HG02973 (cell line): Measurements from ENCODE around the gene FOXC2.

Source experiments
- ATAC-seq: cut with Tn5 transposase; IDR thresholded peaks from one replicate; pipeline ENCODE4 v1.9.1; 2021; ENCODE audit warnings: moderate library complexity; ENCODE audit not compliant: unreplicated experiment

Gene FOXC2

GRCh38 chr16:86532526-86532815, 34.2 kb upstream of the FOXC2 start:
- ATAC-seq = no peak

GRCh38 chr16:86533076-86533475, 33.6 kb upstream of the FOXC2 start:
- ATAC-seq = no peak

- ATAC-seq = no peak
These were observed 32.8 kb upstream of the FOXC2 start for GRCh38 chr16:86533767-86534351.

GRCh38 chr16:86534779-86535615, 31.6 kb upstream of the FOXC2 start:
- ATAC-seq = no peak

GRCh38 chr16:86536621-86537020, 30.0 kb upstream of the FOXC2 start:
- ATAC-seq = no peak

- ATAC-seq = no peak
These were observed 29.1 kb upstream of the FOXC2 start for GRCh38 chr16:86537486-86537885.

- ATAC-seq = no peak
These were observed 28.3 kb upstream of the FOXC2 start for GRCh38 chr16:86538196-86538780.

GRCh38 chr16:86540894-86541293, 25.7 kb upstream of the FOXC2 start:
- no peak for ATAC-seq

GRCh38 chr16:86541560-86541959, 25.1 kb upstream of the FOXC2 start:
- no peak for ATAC-seq

GRCh38 chr16:86542756-86543750, 23.6 kb upstream of the FOXC2 start:
- ATAC-seq = no peak

GRCh38 chr16:86545481-86545880, 21.1 kb upstream of the FOXC2 start:
- no peak for ATAC-seq

GRCh38 chr16:86545954-86546637, 20.5 kb upstream of the FOXC2 start:
- ATAC-seq = no peak

GRCh38 chr16:86546638-86547013, 20.0 kb upstream of the FOXC2 start:
- no peak for ATAC-seq

GRCh38 chr16:86547286-86547685, 19.3 kb upstream of the FOXC2 start:
- no peak for ATAC-seq

- ATAC-seq = no peak
These were observed 17.3 kb upstream of the FOXC2 start for GRCh38 chr16:86549076-86549892.

- no peak for ATAC-seq
These were observed 16.8 kb upstream of the FOXC2 start for GRCh38 chr16:86549893-86550190.

GRCh38 chr16:86550281-86550680, 16.3 kb upstream of the FOXC2 start:
- no peak for ATAC-seq

- no peak for ATAC-seq
These were observed 13.3 kb upstream of the FOXC2 start for GRCh38 chr16:86553356-86553755.

- ATAC-seq = no peak
These were observed 12.1 kb upstream of the FOXC2 start for GRCh38 chr16:86554599-86554916.
